AG04450 (cell line): ENCODE measurements around the gene PPP2R2B. TPM values are rescaled to one million over a fixed set of nuclear protein-coding genes. Genes with fewer than 3 reads are reported as not detected.

Experiments
- CTCF ChIA-PET: fragments of 300-600, 350-600 bp; formaldehyde crosslinking; extraction: SDS; loops from one replicate; lab custom pipeline; 2022; ENCODE audit warnings: antibody characterized with exemption, inconsistent platforms; lab: Charles Lee
- POLR2A ChIA-PET: fragments of 350-600 bp; formaldehyde crosslinking; extraction: SDS; loops from one replicate; lab custom pipeline; 2021; ENCODE audit warnings: antibody characterized with exemption, inconsistent platforms; lab: Yijun Ruan, JAX
- DNase-seq: peaks from one replicate; pipeline ENCODE4 v3.0.0-alpha.2; 2011; ENCODE audit warnings: low read depth, low spot score
- H3K27ac ChIP-seq: one replicate; pipeline ENCODE4 v1.5.1; 2012; ENCODE audit warnings: low read depth, low read length, control low read depth
- H3K27me3 ChIP-seq: one replicate; pipeline ENCODE4 v1.6.0; 2012; ENCODE audit warnings: low read length; ENCODE audit not compliant: control insufficient read depth, insufficient read depth
- H3K4me3 ChIP-seq: 2 replicates; pipeline ENCODE4 v1.5.1; 2011; ENCODE audit warnings: mild to moderate bottlenecking, low read depth, low read length, control low read depth
- H3K9me3 ChIP-seq: 2 replicates; pipeline ENCODE4 v1.5.1; 2012; ENCODE audit warnings: low read length; ENCODE audit not compliant: control insufficient read depth, insufficient read depth
- polyA plus RNA-seq: library from polyadenylated mRNA; depleted of rRNA; stranded (reverse); fragments of >200 nt; gene quantifications from 2 replicates; pipeline ENCODE4 v1.2.3, GENCODE V29; 2011
- TF ChIP-seq, protein P1 (sequence below): IDR thresholded peaks from 2 replicates; pipeline ENCODE4 v1.5.1; 2011; ENCODE audit warnings: low read depth, low read length, control low read depth, inconsistent platforms

Gene PPP2R2B
- polyA plus RNA-seq, 1 experiment: not detected

DNA sequence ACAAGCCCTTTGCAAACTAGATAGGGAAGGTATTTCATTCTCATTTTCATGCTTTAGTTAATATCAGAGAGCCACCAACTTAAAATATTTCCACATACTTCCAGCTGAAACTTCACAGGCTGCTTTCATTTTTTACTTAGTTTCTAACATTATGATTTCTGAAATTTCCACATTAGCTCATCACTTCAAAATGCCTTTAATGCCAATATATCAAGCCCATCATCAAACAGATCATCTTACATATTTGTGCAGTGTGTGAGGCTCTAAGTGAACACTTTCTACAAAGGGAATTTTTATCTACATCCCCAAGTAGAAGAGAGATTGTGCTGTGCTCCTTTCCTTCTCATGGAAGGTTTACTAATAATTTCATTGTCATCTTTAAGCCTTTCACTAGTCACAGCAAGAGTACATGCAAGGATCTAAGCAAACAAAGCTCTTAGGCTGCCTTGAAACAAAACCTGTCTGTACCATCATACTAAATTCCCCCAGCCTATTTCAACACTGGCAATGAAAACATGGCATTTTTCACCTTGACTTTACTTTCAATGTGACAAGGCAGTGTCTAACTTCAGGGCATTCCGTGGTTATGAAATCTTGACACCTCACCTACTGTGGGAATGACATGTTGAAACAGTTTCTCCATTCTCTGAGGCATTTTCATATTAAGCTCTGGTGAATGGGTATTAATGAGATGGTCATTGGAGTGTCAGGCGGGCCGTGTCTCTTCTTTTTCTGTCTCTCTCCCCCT, 45.4 kb downstream of the PPP2R2B start:
- no peak overlapping the region for H3K4me3 ChIP-seq
- H3K27ac ChIP-seq: no peak overlapping the region
- no peaks in the 10 kb centered on the region for H3K9me3 ChIP-seq
- POLR2A ChIA-PET: no interaction called here
- no peaks in the 10 kb centered on the region for H3K27me3 ChIP-seq
- no peak for DNase-seq
- CTCF ChIA-PET: no interaction called here
- TF ChIP-seq, protein P1, sequence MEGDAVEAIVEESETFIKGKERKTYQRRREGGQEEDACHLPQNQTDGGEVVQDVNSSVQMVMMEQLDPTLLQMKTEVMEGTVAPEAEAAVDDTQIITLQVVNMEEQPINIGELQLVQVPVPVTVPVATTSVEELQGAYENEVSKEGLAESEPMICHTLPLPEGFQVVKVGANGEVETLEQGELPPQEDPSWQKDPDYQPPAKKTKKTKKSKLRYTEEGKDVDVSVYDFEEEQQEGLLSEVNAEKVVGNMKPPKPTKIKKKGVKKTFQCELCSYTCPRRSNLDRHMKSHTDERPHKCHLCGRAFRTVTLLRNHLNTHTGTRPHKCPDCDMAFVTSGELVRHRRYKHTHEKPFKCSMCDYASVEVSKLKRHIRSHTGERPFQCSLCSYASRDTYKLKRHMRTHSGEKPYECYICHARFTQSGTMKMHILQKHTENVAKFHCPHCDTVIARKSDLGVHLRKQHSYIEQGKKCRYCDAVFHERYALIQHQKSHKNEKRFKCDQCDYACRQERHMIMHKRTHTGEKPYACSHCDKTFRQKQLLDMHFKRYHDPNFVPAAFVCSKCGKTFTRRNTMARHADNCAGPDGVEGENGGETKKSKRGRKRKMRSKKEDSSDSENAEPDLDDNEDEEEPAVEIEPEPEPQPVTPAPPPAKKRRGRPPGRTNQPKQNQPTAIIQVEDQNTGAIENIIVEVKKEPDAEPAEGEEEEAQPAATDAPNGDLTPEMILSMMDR: no peak

DNA sequence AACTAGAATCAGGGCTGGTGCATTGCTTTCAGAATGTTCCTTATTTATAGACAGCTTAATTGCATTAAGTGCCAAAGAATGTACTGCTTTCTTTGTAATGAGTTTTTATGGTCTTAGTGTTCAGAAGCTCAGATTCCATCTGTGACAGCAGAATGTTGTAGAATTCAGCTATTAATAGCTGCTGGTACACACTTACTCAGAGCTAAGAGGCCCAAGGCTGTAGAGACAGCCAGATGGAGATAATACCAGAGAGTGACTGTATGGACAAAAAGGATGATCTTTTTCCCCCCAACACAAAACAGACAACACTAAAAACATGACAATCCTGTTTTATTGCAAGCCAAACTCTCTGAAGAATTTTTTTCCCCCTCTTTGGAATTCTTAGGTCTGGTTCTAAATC, 50.2 kb downstream of the PPP2R2B start:
- TF ChIP-seq, protein P1: no peak
- POLR2A ChIA-PET: no interaction called here

DNA sequence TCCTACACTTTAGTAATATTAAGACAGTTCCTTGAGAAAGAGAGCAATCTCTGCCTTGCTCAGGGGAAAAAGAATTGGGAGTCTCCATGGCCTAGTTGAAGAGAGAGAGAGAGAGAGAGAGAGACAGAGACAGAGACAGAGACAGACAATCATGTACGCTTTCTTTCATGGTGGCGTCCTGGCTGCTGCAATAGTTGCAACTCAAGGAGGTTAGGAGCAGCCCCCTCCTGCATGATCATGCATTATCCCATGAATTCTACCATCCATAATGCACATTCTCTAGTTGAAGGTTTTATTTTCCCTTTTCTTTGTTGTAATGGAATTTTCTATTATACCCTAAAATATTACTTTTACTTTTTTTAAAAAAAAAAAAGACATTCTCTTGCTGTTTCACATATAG, 50.7 kb downstream of the PPP2R2B start:
- ChIA-PET POLR2A (no interaction called here), CTCF (no interaction called here)
- TF ChIP-seq, protein P1: no peak
- no peak overlapping the region for H3K4me3 ChIP-seq
- H3K27ac ChIP-seq: no peak overlapping the region
- no peaks in the 10 kb centered on the region for H3K27me3 ChIP-seq
- H3K9me3 ChIP-seq: peaks cover 2% of the 10 kb centered on the region; the same call in 1 of the 2 replicates
- no peak for DNase-seq

More for the DNA sequence above, 50.2 kb downstream of the PPP2R2B start:
- CTCF ChIA-PET: no interaction called here
- no peak for DNase-seq
- Histone ChIP-seq H3K9me3 (peaks cover 2% of the 10 kb centered on the region; the same call in 1 of the 2 replicates), H3K27me3 (no peaks in the 10 kb centered on the region), H3K4me3 (no peak overlapping the region), H3K27ac (no peak overlapping the region)

DNA sequence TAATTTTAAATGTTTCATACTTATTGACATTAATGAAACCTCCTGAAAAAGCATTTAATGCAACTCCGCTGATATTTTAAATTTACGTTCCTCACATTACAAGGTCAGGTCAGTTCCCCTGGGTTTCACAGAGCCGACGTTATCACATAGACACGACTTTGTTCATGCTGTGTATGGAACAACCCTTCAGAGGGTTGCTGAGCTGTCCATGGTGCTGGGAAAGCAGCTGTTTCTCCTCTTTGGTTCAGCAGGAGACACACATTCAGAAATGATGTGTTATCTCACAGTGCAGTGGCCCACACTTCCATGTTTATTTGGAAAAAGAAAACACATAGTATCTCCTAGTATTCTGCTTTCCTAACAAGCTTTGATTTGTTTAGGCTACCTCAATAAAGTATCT, 53.5 kb downstream of the PPP2R2B start:
- DNase-seq: no peak
- Histone ChIP-seq H3K4me3 (no peak overlapping the region), H3K27me3 (no peaks in the 10 kb centered on the region), H3K27ac (no peak overlapping the region), H3K9me3 (peaks cover 2% of the 10 kb centered on the region; the same call in 1 of the 2 replicates)
- ChIA-PET POLR2A (no interaction called here), CTCF (no interaction called here)
- TF ChIP-seq, protein P1: no peak

DNA sequence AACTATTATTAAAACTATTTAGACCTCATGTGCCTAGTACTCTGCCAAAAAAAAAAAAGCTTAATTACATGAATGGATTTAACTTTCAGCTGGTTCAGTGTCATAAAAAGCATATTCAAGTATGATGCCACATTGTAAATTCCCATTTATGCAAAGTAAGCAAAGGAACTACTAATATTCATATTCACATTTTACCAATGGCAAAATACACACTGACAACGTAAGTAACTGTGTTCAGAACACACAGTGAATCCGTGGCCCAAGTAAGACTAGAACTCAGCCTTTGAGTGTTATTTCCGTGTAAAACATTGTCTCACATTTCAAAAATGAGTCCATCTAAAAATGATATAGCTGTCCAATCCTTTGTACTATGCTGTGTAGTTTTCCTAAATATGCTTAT, 56.8 kb downstream of the PPP2R2B start:
- DNase-seq: no peak
- CTCF ChIA-PET: no interaction called here
- Histone ChIP-seq H3K27me3 (no peaks in the 10 kb centered on the region), H3K9me3 (no peaks in the 10 kb centered on the region), H3K27ac (no peak overlapping the region), H3K4me3 (no peak overlapping the region)
- POLR2A ChIA-PET: no interaction called here
- TF ChIP-seq, protein P1: no peak
